HG02763 (cell line): Measurements from ENCODE around the gene COG2.
"Not testable (repeated sequence)": the region's sequence is repeated elsewhere in the genome, so short reads cannot be mapped to it uniquely, and the experiment has no call there.

Experiments
- ATAC-seq: cut with Tn5 transposase; IDR thresholded peaks from one replicate; pipeline ENCODE4 v1.9.1; 2021; ENCODE audit warnings: mild to moderate bottlenecking, moderate library complexity; ENCODE audit not compliant: unreplicated experiment

The COG2 gene

DNA sequence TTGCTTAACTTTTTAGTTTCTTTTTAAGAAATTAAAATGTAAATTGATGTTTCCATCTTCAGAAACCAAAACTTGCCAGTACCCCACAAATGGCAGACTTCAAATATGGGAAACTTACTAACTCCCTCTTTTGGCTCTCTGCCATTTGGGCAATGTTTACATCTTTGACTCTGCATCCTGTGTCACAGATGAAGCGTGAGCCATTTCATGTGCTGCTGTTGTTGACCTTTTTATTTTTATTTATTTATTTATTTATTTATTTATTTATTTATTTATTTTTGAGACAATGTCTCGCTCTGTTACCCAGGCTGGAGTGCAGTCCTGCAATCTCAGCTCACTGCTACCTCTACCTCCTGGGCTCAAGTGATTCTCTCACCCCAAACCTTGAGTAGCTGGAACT is 16.0 kb upstream of the COG2 start:
- no peak for ATAC-seq

- ATAC-seq: no peak
Observed at GRCh38 chr1:230627767-230628166, 14.5 kb upstream of the COG2 start.

DNA sequence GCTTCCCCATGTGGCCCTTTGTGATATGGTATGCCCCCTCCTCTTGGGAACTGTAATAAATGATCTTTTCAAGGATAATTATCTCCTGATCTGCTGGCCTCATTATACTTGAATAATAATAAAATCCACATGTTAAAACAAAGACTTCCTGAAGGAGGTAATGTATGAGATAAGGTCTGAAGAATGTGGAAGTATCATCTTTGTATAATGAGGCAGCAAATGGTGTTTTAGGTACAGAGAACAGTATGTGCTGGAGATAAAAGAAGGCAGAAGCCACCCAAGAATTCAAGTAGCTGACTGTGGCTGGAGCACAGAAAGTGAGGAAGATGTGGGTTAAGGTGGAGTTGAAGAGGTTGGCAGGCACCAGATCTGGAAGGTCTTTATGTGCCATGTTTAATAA is 12.8 kb upstream of the COG2 start:
- ATAC-seq: no peak

- no peak for ATAC-seq
Observed at GRCh38 chr1:230631477-230631876, 10.8 kb upstream of the COG2 start.

DNA sequence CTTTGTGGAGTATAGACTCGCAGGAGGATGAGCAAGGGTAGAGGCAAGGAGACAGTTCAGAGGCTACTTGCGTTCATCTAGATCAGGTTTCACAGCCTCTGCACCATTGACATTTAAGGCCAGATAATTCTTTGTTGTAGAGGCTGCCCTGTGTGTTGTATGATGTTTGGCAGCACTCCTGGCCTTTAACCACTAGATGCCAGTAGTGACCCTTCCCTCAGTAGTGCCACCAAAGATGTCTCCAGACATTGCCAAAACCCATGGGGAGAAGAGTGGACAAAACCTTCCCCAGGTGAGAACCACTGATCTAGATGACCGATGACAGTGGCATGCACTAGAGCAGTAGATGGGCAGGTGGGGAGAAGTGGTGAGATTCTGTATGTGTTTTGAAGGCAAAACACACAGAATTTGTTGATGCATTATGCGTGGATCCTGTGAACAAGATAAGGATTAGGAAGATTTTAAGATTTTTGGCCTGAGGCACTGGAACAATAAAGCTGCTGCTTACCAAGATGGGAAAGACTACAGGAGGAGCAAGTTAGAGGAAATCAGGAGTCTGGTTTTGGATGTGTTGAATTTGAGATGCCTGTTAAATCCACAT is 9.9 kb upstream of the COG2 start:
- ATAC-seq: no peak

DNA sequence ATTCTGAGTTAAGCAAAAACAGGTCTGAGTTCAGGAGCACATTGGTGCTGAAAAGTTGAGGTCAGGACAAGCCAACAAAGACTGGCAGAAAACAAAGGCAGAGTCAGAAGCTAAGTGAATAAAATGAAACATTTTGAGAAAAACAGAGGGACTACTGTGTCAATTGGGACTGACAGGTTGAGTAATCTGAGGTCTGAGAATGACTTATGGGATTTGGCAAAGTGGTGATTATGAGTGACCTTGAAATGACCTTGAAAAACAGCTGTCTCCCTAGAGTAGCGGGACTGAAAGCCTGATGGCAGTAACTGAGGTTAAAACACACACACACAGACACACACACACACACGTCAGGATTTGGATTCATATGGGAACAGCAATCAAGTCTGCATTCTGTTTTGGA is 8.8 kb upstream of the COG2 start:
- no peak for ATAC-seq

DNA sequence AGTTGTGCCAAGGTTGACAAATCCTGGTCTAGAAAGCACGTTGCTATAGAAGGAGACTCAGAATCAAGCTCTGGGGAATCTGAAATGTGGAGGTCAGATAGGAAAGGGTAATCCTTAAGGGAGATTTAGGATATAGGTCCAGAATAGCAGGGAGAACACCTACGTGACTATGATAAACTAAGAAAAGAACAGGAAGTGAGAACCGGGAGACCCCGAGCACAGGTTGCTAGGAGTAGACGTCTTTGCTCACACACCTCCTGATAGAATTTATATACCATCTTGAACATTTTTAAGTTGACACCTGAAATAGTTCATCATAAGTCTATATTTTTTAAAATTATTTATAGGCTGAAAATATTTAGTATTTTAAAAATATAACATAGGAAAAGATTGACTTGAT is 7.9 kb upstream of the COG2 start:
- no peak for ATAC-seq

DNA sequence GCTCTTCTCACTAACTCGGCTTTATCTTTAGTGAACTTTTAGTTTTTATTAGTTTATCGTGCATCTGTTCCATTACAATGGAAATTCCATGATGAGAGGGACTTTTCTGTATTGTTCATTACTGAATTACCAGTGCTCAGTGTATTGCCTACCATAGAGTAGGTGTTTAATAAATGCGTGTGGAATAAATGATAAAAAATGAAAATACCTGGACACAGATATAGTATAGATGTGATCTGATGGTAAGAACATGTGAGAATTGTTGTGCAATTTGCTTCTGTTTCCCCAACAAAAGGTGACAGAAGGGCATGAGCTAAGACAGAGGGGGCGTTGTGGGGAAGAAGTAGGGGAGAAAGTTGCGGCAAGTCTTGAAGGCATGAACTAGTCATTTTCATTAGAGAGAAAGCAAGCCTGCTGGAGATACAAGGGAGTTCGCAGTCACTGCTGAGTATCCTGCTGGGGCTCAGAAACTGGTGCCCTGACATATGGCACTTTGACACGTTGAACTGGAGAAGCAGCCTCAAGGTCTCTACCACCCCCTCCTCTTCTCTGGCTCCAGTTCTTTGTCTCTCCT is 5.6 kb upstream of the COG2 start:
- no peak for ATAC-seq

DNA sequence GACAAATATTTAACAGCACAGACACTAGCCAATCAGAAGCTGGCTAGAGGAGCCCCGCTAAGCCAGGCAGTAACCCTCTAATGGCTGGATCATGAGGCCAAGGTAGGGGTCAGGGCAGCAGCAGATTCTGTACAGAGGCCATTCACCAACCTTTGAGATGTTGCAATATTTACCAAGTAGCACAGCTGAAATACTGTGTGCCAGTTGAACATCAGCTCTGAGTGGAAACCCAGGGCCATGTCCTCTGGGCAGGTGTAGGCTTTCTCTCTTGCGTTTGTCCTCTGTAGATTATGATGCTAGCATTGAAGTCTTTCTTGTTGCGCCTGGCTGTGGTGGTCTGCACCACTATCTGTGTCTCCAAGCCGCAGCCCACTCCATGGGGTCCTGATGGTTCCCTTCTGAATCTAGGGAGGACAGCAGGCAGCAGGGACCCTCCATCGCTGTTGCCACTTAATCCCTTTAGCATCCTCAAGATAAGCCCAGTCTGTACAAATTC is 2.5 kb upstream of the COG2 start:
- ATAC-seq: no peak

DNA sequence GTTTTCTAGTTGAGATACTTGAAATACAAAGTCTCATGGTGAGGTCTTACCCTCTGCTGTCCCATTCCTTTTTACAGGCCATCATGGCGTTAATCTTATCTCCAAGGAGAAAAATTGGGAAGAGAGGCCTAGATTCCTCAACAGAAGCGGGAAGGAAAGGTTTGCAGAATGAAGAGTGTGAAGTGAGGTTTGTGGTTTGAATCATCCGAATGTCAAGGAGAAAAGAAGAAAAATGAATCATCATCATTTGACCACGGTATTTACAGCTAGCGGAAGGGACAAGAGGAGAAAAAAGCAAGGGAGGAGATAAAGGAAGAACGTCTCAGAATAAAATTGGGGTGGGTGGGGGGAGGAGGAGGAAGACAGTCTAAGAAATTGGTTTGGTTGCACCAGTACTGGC is 935 bp upstream of the COG2 start:
- no peak for ATAC-seq

GRCh38 chr1:230641900-230642262 is 400 bp upstream of the COG2 start:
- no peak for ATAC-seq

DNA sequence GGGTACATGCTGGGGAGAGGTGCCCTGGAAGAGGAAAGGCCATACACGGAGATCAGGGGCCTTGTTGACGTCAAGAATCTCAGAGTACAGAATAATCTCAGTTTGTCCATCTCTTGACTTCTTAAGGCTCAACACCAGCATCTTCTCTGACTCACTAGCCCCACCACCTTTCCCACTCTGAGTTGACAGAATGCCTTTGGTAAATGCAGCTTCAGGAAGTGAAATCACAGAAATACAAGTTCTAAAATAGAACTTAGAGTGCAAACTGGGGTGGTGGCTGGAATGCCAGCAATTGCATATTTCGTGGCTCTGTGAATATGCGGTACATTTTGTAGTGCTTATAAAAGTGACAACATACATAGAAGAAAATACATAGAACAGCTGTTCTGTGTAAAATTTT is 1.6 kb downstream of the COG2 start:
- ATAC-seq: no peak

DNA sequence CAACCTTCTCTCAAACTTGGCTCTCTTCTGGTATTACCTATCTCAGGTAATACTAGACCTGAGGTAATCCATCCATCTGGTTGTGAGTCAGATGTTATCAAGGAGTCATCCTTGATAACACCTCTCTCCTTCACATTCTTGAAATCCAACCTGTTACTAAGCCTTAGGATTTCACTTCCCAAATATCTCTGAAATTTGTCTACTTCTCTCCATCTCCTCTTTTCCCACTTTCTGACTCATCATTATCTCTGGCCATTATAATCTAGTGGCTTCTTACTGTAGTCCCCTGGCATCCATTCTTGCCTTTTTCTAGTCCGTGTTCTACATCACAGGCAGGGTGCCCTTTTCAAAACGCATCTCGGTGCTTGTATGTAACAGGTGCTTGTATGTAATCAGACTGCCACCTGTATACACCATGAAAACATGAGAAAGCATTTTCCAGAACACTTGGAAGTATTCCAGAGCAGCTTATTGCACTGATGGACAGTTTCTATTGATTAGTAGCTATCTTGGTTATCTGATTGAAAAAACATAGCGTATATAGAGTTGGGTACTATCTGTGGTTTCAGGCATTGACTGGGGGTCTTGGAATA is 4.5 kb downstream of the COG2 start:
- ATAC-seq: no peak

DNA sequence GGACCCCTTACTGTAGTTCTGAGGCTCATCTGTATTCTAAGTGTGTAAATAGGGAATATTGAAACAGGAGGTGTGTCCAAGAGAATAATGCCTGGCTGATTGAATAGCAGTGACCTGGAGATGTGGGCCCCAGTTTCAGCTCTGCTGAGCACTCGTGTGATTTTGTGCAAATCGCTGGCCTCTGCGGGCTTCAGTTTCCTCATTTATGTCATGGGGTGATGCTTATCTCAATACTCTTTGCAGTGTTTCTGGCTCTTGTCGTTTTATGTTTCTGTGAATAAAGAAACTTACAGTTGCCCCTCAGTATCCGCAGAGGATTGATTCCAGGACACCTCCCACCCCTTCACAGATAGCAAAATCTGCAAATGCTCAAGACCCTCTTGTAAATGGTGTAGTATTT is 5.0 kb downstream of the COG2 start:
- ATAC-seq: no peak

- ATAC-seq: no peak
Observed at GRCh38 chr1:230648114-230648513, 5.8 kb downstream of the COG2 start.

DNA sequence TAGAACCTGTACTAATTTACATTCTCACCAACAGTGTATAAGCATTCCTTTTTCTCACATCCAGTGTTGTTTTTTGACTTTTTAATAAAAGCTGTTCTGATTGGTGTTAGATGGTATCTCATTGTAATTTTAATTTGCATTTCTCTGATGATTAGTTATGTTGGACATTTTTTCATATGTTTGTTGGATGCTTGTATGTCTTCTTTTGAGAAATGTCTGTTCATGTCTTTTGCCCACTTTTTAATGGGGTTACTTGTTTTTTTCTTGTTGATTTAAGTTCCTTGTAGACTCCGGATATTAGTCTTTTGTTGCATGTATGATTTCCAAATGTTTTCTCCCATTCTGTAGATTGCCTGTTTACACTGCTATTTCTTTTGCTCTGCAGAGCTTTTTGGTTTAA is 8.0 kb downstream of the COG2 start:
- ATAC-seq: no peak

DNA sequence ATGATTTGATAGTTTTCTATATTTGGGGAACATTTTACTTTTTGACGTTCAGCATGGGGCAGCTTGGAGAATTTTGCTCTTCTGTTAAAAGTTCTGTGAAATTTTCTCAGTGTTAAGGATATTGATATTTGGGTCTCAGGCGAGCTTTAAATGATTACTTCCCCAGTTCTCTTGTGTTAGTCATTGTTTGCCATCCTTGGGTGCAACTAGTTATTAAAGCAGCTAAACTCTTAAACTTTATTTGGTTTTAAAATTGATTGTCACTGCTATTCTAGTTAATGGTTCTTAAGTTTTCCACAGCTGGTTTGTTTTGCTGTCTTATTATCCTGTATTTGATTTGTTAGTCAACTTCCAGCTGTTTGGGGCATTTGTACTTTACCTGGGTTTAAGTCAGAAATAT is 9.0 kb downstream of the COG2 start:
- no peak for ATAC-seq

DNA sequence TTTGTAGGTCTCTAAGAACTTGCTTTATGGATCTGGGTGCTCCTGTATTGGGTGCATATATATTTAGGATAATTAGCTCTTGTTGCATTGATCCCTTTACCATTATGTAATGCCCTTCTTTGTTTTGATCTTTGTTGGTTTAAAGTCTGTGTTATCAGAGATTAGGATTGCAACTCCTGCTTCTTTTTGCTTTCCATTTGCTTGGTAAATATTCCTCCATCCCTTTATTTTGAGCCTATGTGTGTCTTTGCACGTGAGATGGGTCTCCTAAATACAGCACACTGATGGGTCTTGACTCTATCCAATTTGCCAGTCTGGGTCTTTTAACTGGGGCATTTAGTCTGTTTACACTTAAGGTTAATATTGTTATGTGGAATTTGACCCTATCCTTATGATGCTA is 14.4 kb downstream of the COG2 start:
- not testable (repeated sequence) for ATAC-seq

GRCh38 chr1:230658103-230658502 is 15.8 kb downstream of the COG2 start:
- ATAC-seq: not testable (repeated sequence)

GRCh38 chr1:230658691-230659090 is 16.4 kb downstream of the COG2 start:
- ATAC-seq: no peak

DNA sequence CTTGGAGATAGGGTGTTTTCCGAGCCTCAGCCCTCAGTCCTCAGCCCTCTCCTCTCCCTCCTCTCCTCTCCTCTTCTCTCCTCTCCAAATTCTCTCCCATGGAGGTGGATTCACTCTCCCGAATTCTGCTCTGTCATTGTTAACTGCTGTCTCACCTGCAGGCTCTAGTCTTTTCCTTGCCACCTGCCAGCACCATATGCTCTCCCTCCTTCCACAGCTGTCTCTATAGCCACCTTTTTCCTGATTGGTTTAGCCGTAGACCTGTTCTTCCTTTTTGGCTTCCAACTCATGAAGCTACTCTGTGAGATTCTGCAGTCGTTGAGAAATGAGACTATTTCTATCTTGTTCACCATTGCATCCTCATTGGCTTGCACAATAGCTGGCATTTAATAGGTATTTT is 19.7 kb downstream of the COG2 start:
- ATAC-seq: no peak

GRCh38 chr1:230668227-230668626 is 25.9 kb downstream of the COG2 start:
- no peak for ATAC-seq

- no peak for ATAC-seq
Observed at GRCh38 chr1:230669543-230669942, 27.3 kb downstream of the COG2 start.
